HG02610 (cell line): ENCODE measurements around the gene SAYSD1.

ENCODE experiments used
- ATAC-seq: cut with Tn5 transposase; IDR thresholded peaks from one replicate; pipeline ENCODE4 v1.9.1; 2021; ENCODE audit warnings: mild to moderate bottlenecking, moderate library complexity; ENCODE audit not compliant: unreplicated experiment

The SAYSD1 gene

GRCh38 chr6:39108041-39108839, 6.7 kb downstream of the SAYSD1 start:
- no peak for ATAC-seq

GRCh38 chr6:39107641-39108040, 7.3 kb downstream of the SAYSD1 start:
- ATAC-seq = no peak

GRCh38 chr6:39107034-39107433, 8.0 kb downstream of the SAYSD1 start:
- ATAC-seq = no peak

- ATAC-seq = no peak
Measured at GRCh38 chr6:39104528-39104927, 10.5 kb downstream of the SAYSD1 start.

- ATAC-seq = peak; percentile 76
Measured at GRCh38 chr6:39102821-39103136, 12.2 kb downstream of the SAYSD1 start.

GRCh38 chr6:39102071-39102820, 12.7 kb downstream of the SAYSD1 start:
- peak; percentile 55 for ATAC-seq

GRCh38 chr6:39100358-39100757, 14.6 kb downstream of the SAYSD1 start:
- no peak for ATAC-seq

GRCh38 chr6:39095578-39095977, 19.4 kb downstream of the SAYSD1 start:
- no peak for ATAC-seq

GRCh38 chr6:39093149-39093708, 21.8 kb downstream of the SAYSD1 start:
- ATAC-seq = no peak

GRCh38 chr6:39092124-39092523, 22.9 kb downstream of the SAYSD1 start:
- no peak for ATAC-seq

- ATAC-seq = no peak
Measured at GRCh38 chr6:39091220-39091619, 23.8 kb downstream of the SAYSD1 start.

GRCh38 chr6:39090036-39090435, 24.9 kb downstream of the SAYSD1 start:
- no peak for ATAC-seq

- no peak for ATAC-seq
Measured at GRCh38 chr6:39088331-39088730, 26.7 kb downstream of the SAYSD1 start.

- no peak for ATAC-seq
Measured at GRCh38 chr6:39087197-39087596, 27.8 kb downstream of the SAYSD1 start.

- ATAC-seq = no peak
Measured at GRCh38 chr6:39086711-39087110, 28.3 kb downstream of the SAYSD1 start.

GRCh38 chr6:39086294-39086693, 28.7 kb downstream of the SAYSD1 start:
- peak; percentile 49 for ATAC-seq

- no peak for ATAC-seq
Measured at GRCh38 chr6:39085129-39085797, 29.7 kb downstream of the SAYSD1 start.

GRCh38 chr6:39084506-39084905, 30.5 kb downstream of the SAYSD1 start:
- no peak for ATAC-seq

GRCh38 chr6:39083231-39083634, 31.8 kb downstream of the SAYSD1 start:
- ATAC-seq = no peak

GRCh38 chr6:39082310-39082709, 32.7 kb downstream of the SAYSD1 start:
- ATAC-seq = no peak

- no peak for ATAC-seq
Measured at GRCh38 chr6:39080246-39080875, 34.6 kb downstream of the SAYSD1 start.
